ENCODE measurements around the gene SLC6A6.

DNA sequence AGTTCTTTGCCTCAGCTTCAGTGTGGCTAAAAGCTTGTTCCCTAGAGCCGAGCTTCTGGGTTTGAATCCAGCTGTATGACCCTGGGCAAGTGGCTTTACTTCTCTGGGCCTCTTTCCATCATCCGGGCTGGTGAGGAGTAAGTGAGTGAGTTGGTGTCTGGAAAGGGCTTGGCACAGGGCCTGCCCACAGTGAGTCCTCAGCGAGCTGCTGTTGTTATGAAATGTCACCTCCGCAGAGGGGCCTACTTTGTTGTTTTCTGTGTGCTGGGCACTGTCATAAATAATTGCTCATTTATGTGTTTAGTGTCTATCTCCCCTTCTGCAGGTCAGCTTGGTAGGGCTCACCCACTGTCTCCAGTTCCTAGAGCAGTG, 31.7 kb downstream of the SLC6A6 start:
- TF ChIP-seq, protein P1, sequence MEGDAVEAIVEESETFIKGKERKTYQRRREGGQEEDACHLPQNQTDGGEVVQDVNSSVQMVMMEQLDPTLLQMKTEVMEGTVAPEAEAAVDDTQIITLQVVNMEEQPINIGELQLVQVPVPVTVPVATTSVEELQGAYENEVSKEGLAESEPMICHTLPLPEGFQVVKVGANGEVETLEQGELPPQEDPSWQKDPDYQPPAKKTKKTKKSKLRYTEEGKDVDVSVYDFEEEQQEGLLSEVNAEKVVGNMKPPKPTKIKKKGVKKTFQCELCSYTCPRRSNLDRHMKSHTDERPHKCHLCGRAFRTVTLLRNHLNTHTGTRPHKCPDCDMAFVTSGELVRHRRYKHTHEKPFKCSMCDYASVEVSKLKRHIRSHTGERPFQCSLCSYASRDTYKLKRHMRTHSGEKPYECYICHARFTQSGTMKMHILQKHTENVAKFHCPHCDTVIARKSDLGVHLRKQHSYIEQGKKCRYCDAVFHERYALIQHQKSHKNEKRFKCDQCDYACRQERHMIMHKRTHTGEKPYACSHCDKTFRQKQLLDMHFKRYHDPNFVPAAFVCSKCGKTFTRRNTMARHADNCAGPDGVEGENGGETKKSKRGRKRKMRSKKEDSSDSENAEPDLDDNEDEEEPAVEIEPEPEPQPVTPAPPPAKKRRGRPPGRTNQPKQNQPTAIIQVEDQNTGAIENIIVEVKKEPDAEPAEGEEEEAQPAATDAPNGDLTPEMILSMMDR (IDR thresholded peaks at IDR 0.05) = no peak
- TF ChIP-seq POLR2A (IDR thresholded peaks at IDR 0.05) = no peak

Data from breast epithelium (tissue), 3 donors.